ENCODE results near the gene RNF135.
"Not testable (repeated sequence)": the region's sequence is repeated elsewhere in the genome, so short reads cannot be mapped to it uniquely, and the experiment has no call there.

DNA sequence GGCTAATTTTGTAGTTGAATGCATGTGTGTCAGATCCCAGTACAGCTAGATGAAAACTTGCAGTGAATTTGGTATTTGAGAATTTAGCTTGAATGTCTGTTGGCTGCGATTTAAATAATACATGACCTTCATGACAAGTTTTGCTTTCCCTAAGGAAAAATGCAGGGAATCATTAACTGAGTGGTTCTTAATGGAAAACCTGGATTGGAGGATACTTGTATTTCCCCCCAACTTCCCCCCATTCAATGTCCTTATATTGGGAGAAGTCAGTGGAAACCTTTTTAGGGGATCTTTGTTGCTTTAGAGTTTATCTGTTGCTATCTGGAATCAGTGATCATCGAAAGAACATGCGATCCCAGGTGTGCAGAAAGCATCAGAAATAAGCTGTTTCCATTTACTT, 39.2 kb downstream of the RNF135 start:
- not testable (repeated sequence) for TF ChIP-seq RAD21 (conservative IDR thresholded peaks at IDR 0.05 in 1 of 2, IDR thresholded peaks at IDR 0.05 in 1 of 2); BHLHE40 (IDR thresholded peaks at IDR 0.05; ENCODE audit: low read depth, low read length); POLR2A (IDR thresholded peaks at IDR 0.05; ENCODE audit: low read length); SMC3 (IDR thresholded peaks at IDR 0.05); HDAC2 (IDR thresholded peaks at IDR 0.05); NR3C1 (IDR thresholded peaks at IDR 0.05); EP300 (IDR thresholded peaks at IDR 0.05); CHD4 (IDR thresholded peaks at IDR 0.05; ENCODE audit: borderline replicate concordance)
- TF ChIP-seq, protein P1, sequence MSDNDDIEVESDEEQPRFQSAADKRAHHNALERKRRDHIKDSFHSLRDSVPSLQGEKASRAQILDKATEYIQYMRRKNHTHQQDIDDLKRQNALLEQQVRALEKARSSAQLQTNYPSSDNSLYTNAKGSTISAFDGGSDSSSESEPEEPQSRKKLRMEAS (IDR thresholded peaks at IDR 0.05) = not testable (repeated sequence)
- TF ChIP-seq, protein P2, sequence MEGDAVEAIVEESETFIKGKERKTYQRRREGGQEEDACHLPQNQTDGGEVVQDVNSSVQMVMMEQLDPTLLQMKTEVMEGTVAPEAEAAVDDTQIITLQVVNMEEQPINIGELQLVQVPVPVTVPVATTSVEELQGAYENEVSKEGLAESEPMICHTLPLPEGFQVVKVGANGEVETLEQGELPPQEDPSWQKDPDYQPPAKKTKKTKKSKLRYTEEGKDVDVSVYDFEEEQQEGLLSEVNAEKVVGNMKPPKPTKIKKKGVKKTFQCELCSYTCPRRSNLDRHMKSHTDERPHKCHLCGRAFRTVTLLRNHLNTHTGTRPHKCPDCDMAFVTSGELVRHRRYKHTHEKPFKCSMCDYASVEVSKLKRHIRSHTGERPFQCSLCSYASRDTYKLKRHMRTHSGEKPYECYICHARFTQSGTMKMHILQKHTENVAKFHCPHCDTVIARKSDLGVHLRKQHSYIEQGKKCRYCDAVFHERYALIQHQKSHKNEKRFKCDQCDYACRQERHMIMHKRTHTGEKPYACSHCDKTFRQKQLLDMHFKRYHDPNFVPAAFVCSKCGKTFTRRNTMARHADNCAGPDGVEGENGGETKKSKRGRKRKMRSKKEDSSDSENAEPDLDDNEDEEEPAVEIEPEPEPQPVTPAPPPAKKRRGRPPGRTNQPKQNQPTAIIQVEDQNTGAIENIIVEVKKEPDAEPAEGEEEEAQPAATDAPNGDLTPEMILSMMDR (IDR thresholded peaks at IDR 0.05) = not testable (repeated sequence)
- TF ChIP-seq, protein P3, sequence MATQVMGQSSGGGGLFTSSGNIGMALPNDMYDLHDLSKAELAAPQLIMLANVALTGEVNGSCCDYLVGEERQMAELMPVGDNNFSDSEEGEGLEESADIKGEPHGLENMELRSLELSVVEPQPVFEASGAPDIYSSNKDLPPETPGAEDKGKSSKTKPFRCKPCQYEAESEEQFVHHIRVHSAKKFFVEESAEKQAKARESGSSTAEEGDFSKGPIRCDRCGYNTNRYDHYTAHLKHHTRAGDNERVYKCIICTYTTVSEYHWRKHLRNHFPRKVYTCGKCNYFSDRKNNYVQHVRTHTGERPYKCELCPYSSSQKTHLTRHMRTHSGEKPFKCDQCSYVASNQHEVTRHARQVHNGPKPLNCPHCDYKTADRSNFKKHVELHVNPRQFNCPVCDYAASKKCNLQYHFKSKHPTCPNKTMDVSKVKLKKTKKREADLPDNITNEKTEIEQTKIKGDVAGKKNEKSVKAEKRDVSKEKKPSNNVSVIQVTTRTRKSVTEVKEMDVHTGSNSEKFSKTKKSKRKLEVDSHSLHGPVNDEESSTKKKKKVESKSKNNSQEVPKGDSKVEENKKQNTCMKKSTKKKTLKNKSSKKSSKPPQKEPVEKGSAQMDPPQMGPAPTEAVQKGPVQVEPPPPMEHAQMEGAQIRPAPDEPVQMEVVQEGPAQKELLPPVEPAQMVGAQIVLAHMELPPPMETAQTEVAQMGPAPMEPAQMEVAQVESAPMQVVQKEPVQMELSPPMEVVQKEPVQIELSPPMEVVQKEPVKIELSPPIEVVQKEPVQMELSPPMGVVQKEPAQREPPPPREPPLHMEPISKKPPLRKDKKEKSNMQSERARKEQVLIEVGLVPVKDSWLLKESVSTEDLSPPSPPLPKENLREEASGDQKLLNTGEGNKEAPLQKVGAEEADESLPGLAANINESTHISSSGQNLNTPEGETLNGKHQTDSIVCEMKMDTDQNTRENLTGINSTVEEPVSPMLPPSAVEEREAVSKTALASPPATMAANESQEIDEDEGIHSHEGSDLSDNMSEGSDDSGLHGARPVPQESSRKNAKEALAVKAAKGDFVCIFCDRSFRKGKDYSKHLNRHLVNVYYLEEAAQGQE (IDR thresholded peaks at IDR 0.05) = not testable (repeated sequence)
- TF ChIP-seq, protein P4, sequence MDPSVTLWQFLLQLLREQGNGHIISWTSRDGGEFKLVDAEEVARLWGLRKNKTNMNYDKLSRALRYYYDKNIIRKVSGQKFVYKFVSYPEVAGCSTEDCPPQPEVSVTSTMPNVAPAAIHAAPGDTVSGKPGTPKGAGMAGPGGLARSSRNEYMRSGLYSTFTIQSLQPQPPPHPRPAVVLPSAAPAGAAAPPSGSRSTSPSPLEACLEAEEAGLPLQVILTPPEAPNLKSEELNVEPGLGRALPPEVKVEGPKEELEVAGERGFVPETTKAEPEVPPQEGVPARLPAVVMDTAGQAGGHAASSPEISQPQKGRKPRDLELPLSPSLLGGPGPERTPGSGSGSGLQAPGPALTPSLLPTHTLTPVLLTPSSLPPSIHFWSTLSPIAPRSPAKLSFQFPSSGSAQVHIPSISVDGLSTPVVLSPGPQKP (IDR thresholded peaks at IDR 0.05; ENCODE audit: low read depth, low read length) = not testable (repeated sequence)

All from A549 (cell line).